GM23338 (cell line): ENCODE measurements around the gene SLC24A1.

Experiments used
- CREB1 ChIP-seq: fragments of 250-450 bp; sonication (Bioruptor Pico); IDR thresholded peaks from 2 replicates; pipeline ENCODE4 v1.5.0; 2020; ENCODE audit warnings: low read depth, mild to moderate bottlenecking, moderate library complexity
- EZH2 ChIP-seq: fragments of 200-600 bp; sonication (generic); IDR thresholded peaks from one replicate; pipeline ENCODE4 v1.8.0; 2017; ENCODE audit warnings: antibody characterized with exemption, mild to moderate bottlenecking, low read depth; ENCODE audit not compliant: unreplicated experiment
- POLR2AphosphoS5 ChIP-seq: IDR thresholded peaks from 2 replicates; pipeline ENCODE4 v1.6.1; 2016; ENCODE audit warnings: antibody characterized with exemption, low read depth
- TF ChIP-seq, protein P1 (sequence below), 2 experiments: fragments of 200-600 bp in 1 of 2; sonication (generic) in 1 of 2; conservative IDR thresholded peaks; 2 replicates each; pipeline versions ENCODE4 v1.5.1 to v1.6.1; 2016 to 2017; ENCODE audit warnings: antibody characterized with exemption in 2 of 2, low read depth in 2 of 2, mild to moderate bottlenecking in 2 of 2, moderate library complexity in 1 of 2

DNA sequence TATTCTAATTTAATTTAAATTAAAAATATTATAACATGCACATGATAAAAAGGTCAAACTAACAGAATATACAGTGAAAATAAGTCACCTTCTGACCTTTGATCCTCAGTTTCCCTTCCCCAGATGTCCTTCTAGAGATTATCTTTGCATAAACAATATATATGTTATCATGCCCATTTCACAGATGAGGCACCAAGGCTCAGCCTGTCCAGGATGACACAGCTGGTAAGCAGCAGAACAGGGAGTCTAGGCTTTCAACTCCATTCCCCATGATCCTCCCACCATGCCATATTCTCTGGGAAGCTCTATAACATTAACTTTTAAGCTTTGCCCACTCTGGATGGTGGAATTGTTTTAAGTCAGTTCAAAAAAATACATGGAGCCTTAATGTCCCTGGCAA is 1.4 kb downstream of the SLC24A1 start:
- TF ChIP-seq POLR2AphosphoS5 (no peak), CREB1 (CRISPR knock-in tag) (no peak), EZH2 (no peak)
- TF ChIP-seq, protein P1, sequence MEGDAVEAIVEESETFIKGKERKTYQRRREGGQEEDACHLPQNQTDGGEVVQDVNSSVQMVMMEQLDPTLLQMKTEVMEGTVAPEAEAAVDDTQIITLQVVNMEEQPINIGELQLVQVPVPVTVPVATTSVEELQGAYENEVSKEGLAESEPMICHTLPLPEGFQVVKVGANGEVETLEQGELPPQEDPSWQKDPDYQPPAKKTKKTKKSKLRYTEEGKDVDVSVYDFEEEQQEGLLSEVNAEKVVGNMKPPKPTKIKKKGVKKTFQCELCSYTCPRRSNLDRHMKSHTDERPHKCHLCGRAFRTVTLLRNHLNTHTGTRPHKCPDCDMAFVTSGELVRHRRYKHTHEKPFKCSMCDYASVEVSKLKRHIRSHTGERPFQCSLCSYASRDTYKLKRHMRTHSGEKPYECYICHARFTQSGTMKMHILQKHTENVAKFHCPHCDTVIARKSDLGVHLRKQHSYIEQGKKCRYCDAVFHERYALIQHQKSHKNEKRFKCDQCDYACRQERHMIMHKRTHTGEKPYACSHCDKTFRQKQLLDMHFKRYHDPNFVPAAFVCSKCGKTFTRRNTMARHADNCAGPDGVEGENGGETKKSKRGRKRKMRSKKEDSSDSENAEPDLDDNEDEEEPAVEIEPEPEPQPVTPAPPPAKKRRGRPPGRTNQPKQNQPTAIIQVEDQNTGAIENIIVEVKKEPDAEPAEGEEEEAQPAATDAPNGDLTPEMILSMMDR (conservative IDR thresholded peaks at IDR 0.05; ENCODE audit: low read depth in 2 of 2): no peak
